ENCODE results near the gene IFT122. TPM values are rescaled to one million over a fixed set of nuclear protein-coding genes. Genes with fewer than 3 reads are reported as not detected.
"Not testable (repeated sequence)": the region's sequence is repeated elsewhere in the genome, so short reads cannot be mapped to it uniquely, and the experiment has no call there.

The IFT122 gene
- total RNA-seq, 2 experiments from 2014 or later, result 23.0 to 25.9 TPM

DNA sequence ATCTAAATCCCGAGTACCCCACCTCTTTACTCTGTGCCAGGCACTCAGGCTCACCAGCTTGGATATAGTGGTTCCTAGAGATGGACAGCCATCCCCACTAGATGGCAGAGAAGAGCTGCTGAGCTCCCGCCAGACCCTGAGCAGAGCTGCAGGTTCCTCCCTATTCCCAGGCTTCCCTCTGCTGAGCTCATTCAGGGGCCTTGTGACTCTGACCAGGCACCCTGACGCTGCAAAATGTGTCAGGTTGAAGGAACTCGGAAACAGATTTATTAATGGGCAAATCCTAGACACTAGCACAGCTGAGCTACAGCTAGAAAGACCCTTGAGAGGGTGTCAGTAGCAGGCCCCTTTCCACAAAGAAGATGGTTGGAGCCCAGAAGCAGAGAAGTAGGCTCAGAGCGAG lies 50.2 kb downstream of the IFT122 start:
- POLR2A ChIA-PET, result interaction anchor here (0.8 kb wide), 1 partner anchor 174 kb away, joined by 3 read pairs; a partner anchor contains a TSS
- Mint-ChIP-seq H3K9me3 (no peaks in the 10 kb centered on the region), H3K4me3 (no peak overlapping the region)

DNA sequence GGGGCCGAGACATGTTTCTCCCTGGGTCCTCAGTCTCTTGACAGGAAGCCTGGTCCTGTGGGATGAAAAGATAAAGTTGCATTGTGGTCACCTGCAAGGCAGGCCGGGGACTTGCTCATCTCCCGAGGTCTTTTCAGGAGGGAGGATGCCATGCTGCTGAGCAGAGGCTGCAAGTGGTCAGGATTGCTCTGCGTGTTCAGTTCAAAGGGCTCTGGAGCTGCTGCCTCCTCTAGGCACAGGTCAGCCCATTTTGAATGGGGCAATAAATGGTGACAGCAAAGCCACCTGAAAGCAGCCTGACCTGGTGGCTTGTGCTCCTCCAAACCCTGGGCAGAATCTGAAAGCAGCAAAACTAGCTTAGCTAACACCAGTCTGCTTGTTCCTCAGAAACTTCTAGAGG lies 51.1 kb downstream of the IFT122 start:
- H3K4me1 Mint-ChIP-seq; H3K27ac Mint-ChIP-seq; H3K27me3 Mint-ChIP-seq; H3K4me3 Mint-ChIP-seq; ATAC-seq (ENCODE audit: low read depth); DNase-seq; H3K36me3 Mint-ChIP-seq; POLR2A ChIA-PET; H3K9me3 Mint-ChIP-seq: not testable (repeated sequence)

More for the DNA sequence above, 50.2 kb downstream of the IFT122 start:
- Mint-ChIP-seq H3K4me1 (no peaks in the 10 kb centered on the region), H3K27me3 (no peaks in the 10 kb centered on the region), H3K36me3 (no peaks in the 10 kb centered on the region), H3K27ac (no peak overlapping the region)
- DNase-seq, result peak; percentile 55
- peak; percentile 92 for ATAC-seq (ENCODE audit: low read depth)

DNA sequence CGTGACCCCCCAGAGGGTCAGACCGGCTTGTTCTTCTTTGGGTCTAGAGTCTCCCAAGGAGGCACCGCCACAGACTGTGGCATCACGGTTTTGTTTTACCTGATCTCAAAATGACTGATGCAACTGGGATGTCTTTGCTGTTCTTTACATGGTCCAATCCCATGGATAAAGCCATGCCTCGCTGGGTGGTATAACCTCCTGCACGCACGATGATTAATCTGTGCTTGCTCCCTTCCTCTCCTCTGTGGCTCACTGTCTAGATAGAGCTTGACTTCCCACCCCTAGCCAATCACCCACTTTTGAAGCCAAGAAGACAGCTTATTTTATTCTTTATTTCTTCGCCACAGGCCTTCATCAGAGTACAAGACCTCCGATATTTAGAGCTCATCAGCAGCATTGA lies 51.8 kb downstream of the IFT122 start:
- H3K4me3 Mint-ChIP-seq, result no peak overlapping the region
- no peak for ATAC-seq (ENCODE audit: low read depth)
- H3K9me3 Mint-ChIP-seq, result no peaks in the 10 kb centered on the region
- POLR2A ChIA-PET, result no interaction called here
- no peak for DNase-seq
- no peaks in the 10 kb centered on the region for H3K4me1 Mint-ChIP-seq
- no peaks in the 10 kb centered on the region for H3K27me3 Mint-ChIP-seq
- H3K27ac Mint-ChIP-seq, result no peak overlapping the region
- H3K36me3 Mint-ChIP-seq, result no peaks in the 10 kb centered on the region

DNA sequence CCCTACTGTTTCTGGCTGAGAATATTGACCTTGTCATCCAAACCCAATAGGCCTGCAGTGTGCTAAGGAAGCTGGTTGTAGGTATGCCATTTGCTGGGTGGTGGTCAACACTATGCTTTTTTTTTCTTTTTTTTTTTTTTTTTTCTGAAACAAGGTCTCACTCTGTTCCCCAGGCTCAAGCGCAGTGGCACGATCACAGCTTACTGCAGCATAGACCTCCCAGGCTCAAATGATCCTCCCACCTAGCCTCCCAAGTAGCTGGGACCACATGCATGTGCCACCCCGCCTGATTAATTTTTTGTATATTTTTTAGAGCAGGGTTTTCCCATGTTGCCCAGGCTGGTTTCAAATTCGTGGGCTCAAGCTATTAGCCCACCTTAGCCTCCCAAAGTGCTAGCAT lies 52.7 kb downstream of the IFT122 start:
- Mint-ChIP-seq H3K4me3 (no peak overlapping the region), H3K4me1 (no peaks in the 10 kb centered on the region), H3K9me3 (no peaks in the 10 kb centered on the region), H3K36me3 (no peaks in the 10 kb centered on the region), H3K27ac (no peak overlapping the region), H3K27me3 (no peaks in the 10 kb centered on the region)
- no peak for ATAC-seq (ENCODE audit: low read depth)
- DNase-seq, result no peak
- POLR2A ChIA-PET, result interaction anchor here (0.5 kb wide), 1 partner anchor 439 kb away, joined by 3 read pairs; no protein-coding TSS in a partner anchor

DNA sequence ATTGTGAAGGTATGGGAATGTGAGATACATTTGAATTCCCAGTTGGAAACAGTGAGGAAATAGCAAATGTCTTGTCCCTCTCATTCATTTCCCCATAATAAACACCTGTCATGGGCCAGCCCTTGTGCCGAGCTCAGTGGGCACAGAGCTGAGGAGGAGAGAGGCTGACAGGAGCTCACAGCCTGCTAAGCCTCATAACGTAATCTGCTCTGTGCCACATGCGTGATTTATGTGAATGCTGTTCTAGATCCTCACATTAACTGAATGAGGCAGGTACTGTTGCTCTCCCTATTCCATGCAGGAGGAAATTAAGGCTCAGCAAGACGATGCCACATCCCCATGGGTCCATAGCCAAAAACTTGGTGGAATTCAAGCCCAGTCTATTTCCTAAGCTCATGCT lies 53.2 kb downstream of the IFT122 start:
- POLR2A ChIA-PET, result interaction anchor here (0.5 kb wide), 1 partner anchor 439 kb away, joined by 3 read pairs; no protein-coding TSS in a partner anchor

DNA sequence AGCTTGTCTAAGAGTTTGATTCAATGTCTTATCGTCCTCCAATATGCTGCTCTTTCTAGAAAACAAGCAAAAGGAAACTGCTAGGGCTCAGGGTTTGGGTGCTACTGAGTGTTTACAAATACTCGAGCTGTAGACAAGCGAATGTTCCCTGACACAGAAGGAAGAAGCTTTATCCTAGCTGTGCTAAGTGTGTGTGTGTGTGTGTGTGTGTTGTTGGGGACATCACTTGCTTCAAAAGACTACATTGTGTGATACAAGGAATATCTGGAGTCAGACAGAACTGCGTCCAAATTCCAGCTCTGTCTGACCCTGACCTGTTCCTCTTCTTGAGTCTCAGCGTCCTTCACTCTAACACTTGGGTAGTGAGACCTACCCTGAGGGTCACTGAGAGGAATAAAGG lies 54.5 kb downstream of the IFT122 start:
- H3K4me1 Mint-ChIP-seq; H3K9me3 Mint-ChIP-seq; H3K36me3 Mint-ChIP-seq; H3K27me3 Mint-ChIP-seq; DNase-seq; H3K27ac Mint-ChIP-seq; H3K4me3 Mint-ChIP-seq; POLR2A ChIA-PET; ATAC-seq (ENCODE audit: low read depth): not testable (repeated sequence)

More for the DNA sequence above, 53.2 kb downstream of the IFT122 start:
- DNase-seq (no peak), ATAC-seq (ENCODE audit: low read depth) (no peak)
- H3K9me3 Mint-ChIP-seq, result no peaks in the 10 kb centered on the region
- no peaks in the 10 kb centered on the region for H3K36me3 Mint-ChIP-seq
- no peak overlapping the region for H3K27ac Mint-ChIP-seq
- H3K27me3 Mint-ChIP-seq, result no peaks in the 10 kb centered on the region
- no peak overlapping the region for H3K4me3 Mint-ChIP-seq
- no peaks in the 10 kb centered on the region for H3K4me1 Mint-ChIP-seq

DNA sequence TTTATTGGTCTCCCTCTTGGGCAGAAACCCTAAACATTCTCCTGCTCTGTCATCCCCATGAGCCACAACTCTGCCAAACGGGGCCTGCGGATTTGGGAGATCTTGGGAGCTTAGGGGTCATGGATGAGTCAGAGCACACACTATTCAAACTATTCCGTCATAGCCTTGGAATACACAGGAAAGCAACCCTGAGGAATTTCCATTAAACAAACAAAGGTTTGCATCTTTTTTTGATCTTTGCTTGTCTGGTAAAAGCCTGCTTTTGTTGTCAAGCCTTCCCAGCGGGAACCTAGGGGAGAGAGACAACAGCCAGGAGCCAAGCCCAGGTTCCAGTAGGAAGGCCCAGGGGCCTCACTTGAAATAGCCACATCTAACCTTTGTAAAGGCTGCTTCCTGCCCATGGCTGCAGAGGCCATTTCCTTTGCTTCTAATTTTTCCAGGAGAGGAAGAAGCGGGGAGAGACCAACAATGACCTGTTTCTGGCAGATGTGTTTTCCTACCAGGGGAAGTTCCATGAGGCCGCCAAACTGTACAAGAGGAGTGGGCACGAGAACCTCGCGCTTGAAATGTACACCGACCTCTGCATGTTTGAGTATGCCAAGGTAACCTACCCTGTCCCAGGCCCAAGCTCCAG lies 55.1 kb downstream of the IFT122 start:
- H3K4me1 Mint-ChIP-seq; H3K36me3 Mint-ChIP-seq; H3K4me3 Mint-ChIP-seq; H3K27ac Mint-ChIP-seq; DNase-seq; POLR2A ChIA-PET; H3K27me3 Mint-ChIP-seq; H3K9me3 Mint-ChIP-seq; ATAC-seq (ENCODE audit: low read depth): not testable (repeated sequence)

DNA sequence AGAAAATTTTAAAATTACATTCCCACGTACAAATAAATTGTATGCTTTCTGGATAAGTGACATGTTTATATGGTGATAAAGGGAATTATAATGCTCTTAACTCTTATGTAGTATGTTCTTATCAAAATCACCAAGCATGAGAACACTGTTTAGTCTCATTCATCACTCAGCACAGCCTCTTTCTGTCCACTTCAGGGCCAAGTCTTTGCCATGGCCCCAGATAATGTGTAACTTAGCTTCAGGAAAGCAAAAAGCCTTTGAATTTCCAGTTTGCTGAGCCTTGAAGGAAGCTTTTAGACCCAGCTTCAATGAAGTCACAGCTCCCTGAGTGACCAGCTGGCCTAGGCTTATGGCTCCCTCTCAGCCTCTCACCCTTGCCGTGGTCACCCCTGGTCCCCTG lies 57.9 kb downstream of the IFT122 start:
- H3K4me1 Mint-ChIP-seq, H3K27me3 Mint-ChIP-seq: not testable (repeated sequence)

DNA sequence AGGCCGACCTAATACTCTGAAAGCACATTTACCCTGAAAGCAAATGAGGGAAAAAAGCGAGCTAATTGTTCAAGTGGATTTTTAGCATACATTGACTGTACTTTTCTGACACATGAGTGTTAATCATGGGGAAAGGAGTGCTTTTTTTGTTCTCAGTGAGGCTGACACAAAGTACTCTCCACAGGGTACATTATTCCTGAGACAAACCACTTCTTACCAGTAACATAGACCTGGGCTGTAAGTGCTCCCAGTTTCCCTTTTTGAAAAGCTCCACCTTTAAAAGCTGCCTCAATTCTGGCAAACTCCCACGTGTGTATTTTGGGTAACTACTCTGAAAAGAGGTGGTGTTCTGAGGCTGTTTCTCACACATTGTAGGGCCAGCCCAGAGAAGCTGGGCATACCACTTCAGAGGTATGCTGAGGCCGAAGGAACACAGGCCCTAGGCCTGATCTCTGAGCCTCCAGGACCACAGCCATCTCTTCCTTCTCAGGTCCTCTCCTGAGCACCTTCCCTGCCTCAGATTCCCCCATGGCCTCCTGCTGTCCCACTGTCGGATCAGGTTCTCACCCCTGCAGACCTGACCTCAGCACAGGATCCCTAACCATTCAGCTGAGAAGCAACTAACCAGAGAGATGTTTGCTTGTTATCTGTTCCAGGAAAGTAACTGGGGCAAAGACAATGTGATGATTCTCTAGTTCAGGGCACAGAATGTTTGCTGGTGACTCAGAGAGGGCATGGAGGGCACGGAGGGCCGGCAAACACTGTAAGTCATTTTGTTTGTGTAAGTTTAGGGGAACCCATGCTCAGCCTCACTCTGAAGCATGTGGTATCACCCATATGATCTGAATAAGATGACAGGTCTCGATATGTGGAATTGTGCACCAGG lies 58.8 kb downstream of the IFT122 start:
- H3K9me3 Mint-ChIP-seq; H3K27me3 Mint-ChIP-seq; DNase-seq; H3K4me1 Mint-ChIP-seq; H3K36me3 Mint-ChIP-seq; H3K4me3 Mint-ChIP-seq; POLR2A ChIA-PET; H3K27ac Mint-ChIP-seq; ATAC-seq (ENCODE audit: low read depth): not testable (repeated sequence)

More for the DNA sequence above, 57.9 kb downstream of the IFT122 start:
- H3K9me3 Mint-ChIP-seq; DNase-seq; POLR2A ChIA-PET; ATAC-seq (ENCODE audit: low read depth); H3K36me3 Mint-ChIP-seq; H3K4me3 Mint-ChIP-seq; H3K27ac Mint-ChIP-seq: not testable (repeated sequence)

DNA sequence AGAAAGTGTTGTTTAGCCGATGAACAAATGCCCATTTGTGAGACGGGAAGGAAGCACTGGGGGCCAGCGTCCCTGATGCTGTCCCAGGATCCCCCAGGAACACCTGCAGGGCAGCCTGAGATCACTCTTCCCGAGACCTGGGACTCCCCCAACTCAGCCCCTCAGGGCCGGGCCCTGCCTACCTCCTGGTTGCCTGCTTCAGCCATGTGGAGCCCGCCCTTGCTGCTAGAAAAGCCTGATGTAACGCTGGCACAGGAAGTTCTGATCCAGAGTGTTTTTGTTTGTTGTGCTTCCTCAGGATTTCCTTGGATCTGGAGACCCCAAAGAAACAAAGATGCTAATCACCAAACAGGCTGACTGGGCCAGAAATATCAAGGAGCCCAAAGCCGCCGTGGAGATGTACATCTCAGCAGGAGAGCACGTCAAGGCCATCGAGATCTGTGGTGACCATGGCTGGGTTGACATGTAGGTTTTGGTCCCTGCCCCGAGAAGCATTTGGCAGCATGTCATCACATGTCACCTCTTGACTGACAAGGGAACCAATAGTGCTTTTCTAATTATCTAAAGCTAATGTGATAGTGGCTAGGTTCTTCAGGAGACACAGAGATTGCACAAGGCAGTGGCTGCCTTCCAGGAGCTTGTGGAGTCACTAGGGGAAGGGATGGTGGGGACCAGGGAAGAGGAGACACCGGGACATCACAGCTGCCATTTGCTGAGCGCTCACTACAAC lies 59.7 kb downstream of the IFT122 start:
- H3K36me3 Mint-ChIP-seq; POLR2A ChIA-PET; H3K27me3 Mint-ChIP-seq; ATAC-seq (ENCODE audit: low read depth); DNase-seq; H3K4me3 Mint-ChIP-seq; H3K9me3 Mint-ChIP-seq; H3K4me1 Mint-ChIP-seq; H3K27ac Mint-ChIP-seq: not testable (repeated sequence)

DNA sequence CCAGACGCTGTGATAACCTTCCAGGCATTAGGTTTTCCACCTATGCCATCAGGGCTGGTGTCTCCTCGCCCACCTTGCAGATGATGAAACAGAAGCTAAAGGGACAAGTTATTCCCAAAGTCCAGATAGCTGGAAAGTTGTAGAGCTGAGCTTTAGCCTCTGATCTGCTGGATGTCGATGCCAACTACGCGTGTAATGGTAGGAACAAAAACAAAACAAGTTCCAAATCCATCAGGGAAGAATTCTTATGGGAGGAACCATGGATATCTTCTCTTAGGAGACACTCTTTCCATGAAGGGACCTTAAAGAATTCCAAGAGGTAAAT lies 60.3 kb downstream of the IFT122 start:
- Mint-ChIP-seq H3K4me1 (no peaks in the 10 kb centered on the region), H3K9me3 (no peaks in the 10 kb centered on the region), H3K4me3 (no peak overlapping the region), H3K36me3 (peaks cover 2% of the 10 kb centered on the region), H3K27ac (no peak overlapping the region), H3K27me3 (no peaks in the 10 kb centered on the region)
- no peak for ATAC-seq (ENCODE audit: low read depth)
- POLR2A ChIA-PET, result no interaction called here
- no peak for DNase-seq

DNA sequence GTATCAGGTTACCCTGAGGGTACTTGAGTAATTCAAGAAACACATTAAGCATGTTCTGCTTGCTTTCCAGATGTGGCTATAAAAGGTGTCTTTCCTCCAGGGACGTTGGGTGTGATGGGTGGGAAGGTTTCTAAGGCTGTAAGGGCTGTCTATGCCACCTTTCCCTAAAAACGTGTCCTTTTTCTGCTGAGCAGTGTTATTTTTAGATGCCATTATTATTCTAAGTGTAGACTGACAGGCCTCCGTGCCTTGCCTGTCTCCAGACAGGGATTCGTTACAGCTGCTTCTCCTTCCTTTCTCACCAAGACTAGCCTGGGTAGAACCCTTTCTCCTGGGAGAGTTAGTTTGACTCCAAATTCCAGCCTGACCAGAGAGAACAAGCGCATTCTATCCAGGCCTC lies 61.6 kb downstream of the IFT122 start:
- Mint-ChIP-seq H3K9me3 (no peaks in the 10 kb centered on the region), H3K4me3 (no peak overlapping the region), H3K27ac (no peak overlapping the region), H3K36me3 (peaks cover 2% of the 10 kb centered on the region), H3K27me3 (no peaks in the 10 kb centered on the region), H3K4me1 (no peaks in the 10 kb centered on the region)
- DNase-seq (no peak), ATAC-seq (ENCODE audit: low read depth) (no peak)
- POLR2A ChIA-PET, result no interaction called here

DNA sequence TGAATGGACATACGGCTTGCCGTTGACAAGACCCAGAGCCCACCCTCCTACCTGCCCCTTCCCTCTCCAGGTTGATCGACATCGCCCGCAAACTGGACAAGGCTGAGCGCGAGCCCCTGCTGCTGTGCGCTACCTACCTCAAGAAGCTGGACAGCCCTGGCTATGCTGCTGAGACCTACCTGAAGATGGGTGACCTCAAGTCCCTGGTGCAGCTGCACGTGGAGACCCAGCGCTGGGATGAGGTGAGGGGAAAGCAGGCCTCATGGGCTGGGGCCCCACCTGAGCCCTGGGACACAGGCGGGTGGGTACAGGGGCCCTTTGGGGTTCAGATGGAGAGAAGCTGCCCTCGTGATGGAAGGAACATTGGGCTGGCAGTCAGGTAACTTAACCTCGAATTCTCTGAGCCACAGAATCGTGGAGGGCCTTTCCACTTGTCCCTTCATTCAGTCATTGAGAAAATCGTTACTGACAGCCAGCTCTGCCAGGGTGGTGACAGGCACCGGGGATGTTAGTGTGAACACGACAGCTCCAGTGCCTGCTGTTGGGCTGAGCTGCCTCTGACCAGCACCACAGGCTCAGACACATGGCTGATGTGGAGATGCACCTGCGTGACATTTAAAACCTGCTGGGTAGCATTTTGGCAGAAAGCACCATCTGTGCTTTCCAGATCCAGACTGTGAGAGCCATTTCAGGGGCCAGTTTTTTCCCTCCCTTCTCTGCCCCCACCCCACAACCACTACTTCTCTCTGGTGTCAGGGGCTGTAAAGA lies 62.8 kb downstream of the IFT122 start:
- POLR2A ChIA-PET, result interaction anchor here (1.0 kb wide), 1 partner anchor 8 kb away, joined by 3 read pairs; no protein-coding TSS in a partner anchor

More for the DNA sequence above, 62.8 kb downstream of the IFT122 start:
- H3K4me3 Mint-ChIP-seq, result no peak overlapping the region
- no peaks in the 10 kb centered on the region for H3K4me1 Mint-ChIP-seq
- no peak for DNase-seq
- no peak for ATAC-seq (ENCODE audit: low read depth)
- H3K27me3 Mint-ChIP-seq, result no peaks in the 10 kb centered on the region
- peaks cover 4% of the 10 kb centered on the region for H3K36me3 Mint-ChIP-seq
- no peaks in the 10 kb centered on the region for H3K9me3 Mint-ChIP-seq
- H3K27ac Mint-ChIP-seq, result no peak overlapping the region

Data from activated naive CD8-positive, alpha-beta T cell treated with anti-CD3 and anti-CD28 coated beads, Interleukin-2, amount 10 ng/mL, durations not matched to agents 7 days and 5 days (primary cell).